K562 (cell line): ENCODE data around the gene MAP7D1.

Source experiments
- CBX3 ChIP-seq, 2 experiments: IDR thresholded peaks; 1 replicate in 1 of 2; 2 replicates in 1 of 2; pipeline ENCODE4 v1.6.1; 2012; ENCODE audit warnings: inconsistent platforms in 2 of 2, low read length in 2 of 2, borderline replicate concordance in 1 of 2, control low read depth in 1 of 2
- TF ChIP-seq, protein P1 (sequence below), 3 experiments: fragments of 200-800 bp in 1 of 3; fragments of 250-450 bp in 1 of 3; fragments of 450-650 bp in 1 of 3; sonication (Bioruptor Pico) in 1 of 3; sonication (Bioruptor generic) in 1 of 3; formaldehyde crosslinking in 1 of 3; IDR thresholded peaks; 2 replicates each; pipeline versions ENCODE4 v1.6.1 to v1.8.0; 2016 to 2022; ENCODE audit warnings: mild to moderate bottlenecking in 2 of 3, missing genetic modification characterization in 2 of 3, missing compliant biosample characterization in 1 of 3, moderate library complexity in 1 of 3
- TF ChIP-seq, protein P2 (sequence below), 3 experiments: IDR thresholded peaks in 2 of 3; conservative IDR thresholded peaks in 1 of 3; 2 replicates each; pipeline ENCODE4 v1.5.1; 2011 to 2012; ENCODE audit warnings: low read length in 3 of 3, mild to moderate bottlenecking in 3 of 3, control low read depth in 2 of 3, improper control_type of control experiment in 1 of 3, inconsistent platforms in 1 of 3, low read depth in 1 of 3, mixed read lengths in 1 of 3, moderate library complexity in 1 of 3; ENCODE audit not compliant: insufficient read depth in 2 of 3

GRCh38 chr1:36160949-36161485 is 5.1 kb downstream of the MAP7D1 start:
- no peak for TF ChIP-seq CBX3 (IDR thresholded peaks at IDR 0.05; ENCODE audit: borderline replicate concordance in 1 of 2, low read length in 2 of 2)
- TF ChIP-seq, protein P1, sequence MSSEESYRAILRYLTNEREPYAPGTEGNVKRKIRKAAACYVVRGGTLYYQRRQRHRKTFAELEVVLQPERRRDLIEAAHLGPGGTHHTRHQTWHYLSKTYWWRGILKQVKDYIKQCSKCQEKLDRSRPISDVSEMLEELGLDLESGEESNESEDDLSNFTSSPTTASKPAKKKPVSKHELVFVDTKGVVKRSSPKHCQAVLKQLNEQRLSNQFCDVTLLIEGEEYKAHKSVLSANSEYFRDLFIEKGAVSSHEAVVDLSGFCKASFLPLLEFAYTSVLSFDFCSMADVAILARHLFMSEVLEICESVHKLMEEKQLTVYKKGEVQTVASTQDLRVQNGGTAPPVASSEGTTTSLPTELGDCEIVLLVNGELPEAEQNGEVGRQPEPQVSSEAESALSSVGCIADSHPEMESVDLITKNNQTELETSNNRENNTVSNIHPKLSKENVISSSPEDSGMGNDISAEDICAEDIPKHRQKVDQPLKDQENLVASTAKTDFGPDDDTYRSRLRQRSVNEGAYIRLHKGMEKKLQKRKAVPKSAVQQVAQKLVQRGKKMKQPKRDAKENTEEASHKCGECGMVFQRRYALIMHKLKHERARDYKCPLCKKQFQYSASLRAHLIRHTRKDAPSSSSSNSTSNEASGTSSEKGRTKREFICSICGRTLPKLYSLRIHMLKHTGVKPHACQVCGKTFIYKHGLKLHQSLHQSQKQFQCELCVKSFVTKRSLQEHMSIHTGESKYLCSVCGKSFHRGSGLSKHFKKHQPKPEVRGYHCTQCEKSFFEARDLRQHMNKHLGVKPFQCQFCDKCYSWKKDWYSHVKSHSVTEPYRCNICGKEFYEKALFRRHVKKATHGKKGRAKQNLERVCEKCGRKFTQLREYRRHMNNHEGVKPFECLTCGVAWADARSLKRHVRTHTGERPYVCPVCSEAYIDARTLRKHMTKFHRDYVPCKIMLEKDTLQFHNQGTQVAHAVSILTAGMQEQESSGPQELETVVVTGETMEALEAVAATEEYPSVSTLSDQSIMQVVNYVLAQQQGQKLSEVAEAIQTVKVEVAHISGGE (CRISPR knock-in tag; IDR thresholded peaks at IDR 0.05): peak in 2 of 3 experiments; percentile 17 to 52; a peak in 1 of 6 replicates
- TF ChIP-seq, protein P2, sequence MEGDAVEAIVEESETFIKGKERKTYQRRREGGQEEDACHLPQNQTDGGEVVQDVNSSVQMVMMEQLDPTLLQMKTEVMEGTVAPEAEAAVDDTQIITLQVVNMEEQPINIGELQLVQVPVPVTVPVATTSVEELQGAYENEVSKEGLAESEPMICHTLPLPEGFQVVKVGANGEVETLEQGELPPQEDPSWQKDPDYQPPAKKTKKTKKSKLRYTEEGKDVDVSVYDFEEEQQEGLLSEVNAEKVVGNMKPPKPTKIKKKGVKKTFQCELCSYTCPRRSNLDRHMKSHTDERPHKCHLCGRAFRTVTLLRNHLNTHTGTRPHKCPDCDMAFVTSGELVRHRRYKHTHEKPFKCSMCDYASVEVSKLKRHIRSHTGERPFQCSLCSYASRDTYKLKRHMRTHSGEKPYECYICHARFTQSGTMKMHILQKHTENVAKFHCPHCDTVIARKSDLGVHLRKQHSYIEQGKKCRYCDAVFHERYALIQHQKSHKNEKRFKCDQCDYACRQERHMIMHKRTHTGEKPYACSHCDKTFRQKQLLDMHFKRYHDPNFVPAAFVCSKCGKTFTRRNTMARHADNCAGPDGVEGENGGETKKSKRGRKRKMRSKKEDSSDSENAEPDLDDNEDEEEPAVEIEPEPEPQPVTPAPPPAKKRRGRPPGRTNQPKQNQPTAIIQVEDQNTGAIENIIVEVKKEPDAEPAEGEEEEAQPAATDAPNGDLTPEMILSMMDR (IDR thresholded peaks at IDR 0.05 in 2 of 3, conservative IDR thresholded peaks at IDR 0.05 in 1 of 3; ENCODE audit: insufficient read depth in 2 of 3, low read depth in 1 of 3, low read length in 3 of 3): peak; percentile 60 to 76 (median 63)
